Fibroblast of lung (primary cell): ENCODE measurements around the gene DPP7.

ENCODE experiments used
- CTCF ChIP-seq, 2 donors: IDR thresholded peaks in 1 of 2; conservative IDR thresholded peaks in 1 of 2; 1 replicate in 1 of 2; 2 replicates in 1 of 2; pipeline ENCODE4 v1.5.1; 2011 to 2012; ENCODE audit warnings: low read length in 2 of 2, control low read depth in 1 of 2, inconsistent platforms in 1 of 2, low read depth in 1 of 2, mild to moderate bottlenecking in 1 of 2
- EZH2 ChIP-seq: IDR thresholded peaks from 2 replicates; pipeline ENCODE4 v1.5.1; 2012; ENCODE audit warnings: low read length, control low read depth, mild to moderate bottlenecking; ENCODE audit errors: missing control alignments

DNA sequence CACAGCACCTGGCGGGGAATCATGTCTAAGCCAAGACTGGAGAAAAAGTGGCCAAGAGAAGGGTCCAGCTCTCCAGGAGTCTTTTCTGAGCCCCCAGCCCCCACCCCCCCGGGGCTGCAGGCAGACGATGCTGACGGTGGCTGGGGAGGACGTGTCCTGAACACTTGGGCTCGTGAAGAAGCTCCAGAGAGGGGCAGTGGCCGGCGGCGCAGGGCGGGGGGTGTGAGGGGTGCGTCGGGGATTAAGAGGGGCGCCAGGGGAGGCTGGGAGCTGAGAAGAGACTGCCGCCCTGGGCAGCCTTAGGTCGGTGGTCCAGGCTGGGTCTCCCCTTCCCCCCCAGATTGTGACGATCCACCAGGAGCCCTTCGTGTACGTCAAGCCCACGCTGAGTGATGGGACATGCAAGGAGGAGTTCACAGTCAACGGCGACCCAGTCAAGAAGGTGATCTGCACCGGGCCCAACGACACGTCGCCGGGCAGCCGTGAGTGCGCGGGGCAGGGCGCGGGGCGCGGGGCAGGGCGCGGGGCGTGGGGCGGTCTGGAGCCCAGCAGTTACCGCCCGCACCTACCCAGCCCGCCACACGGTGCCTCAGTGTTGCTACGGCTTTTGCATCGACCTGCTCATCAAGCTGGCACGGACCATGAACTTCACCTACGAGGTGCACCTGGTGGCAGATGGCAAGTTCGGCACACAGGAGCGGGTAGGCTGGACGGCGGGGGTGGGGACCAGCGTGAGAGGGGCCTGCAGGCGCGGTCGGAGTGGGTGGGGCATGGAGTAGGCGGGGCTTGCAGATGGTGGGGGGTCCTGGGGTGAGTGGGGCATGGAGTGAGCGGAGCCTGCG is 46.4 kb upstream of the DPP7 start:
- TF ChIP-seq CTCF (conservative IDR thresholded peaks at IDR 0.05 in 1 of 2, IDR thresholded peaks at IDR 0.05 in 1 of 2; ENCODE audit: low read depth in 1 of 2, low read length in 2 of 2), result no peak
- peak; percentile 58 for TF ChIP-seq EZH2
